CD4-positive, alpha-beta T cell (primary cell): ENCODE data around the gene PIR. TPM values are rescaled to one million over a fixed set of nuclear protein-coding genes. Genes with fewer than 3 reads are reported as not detected.

Source experiments
- ATAC-seq: fragments of 200-7000 bp; cut with Tn5 transposase; one replicate; pipeline ENCODE4 v1.10.0; 2022; ENCODE audit warnings: mild to moderate bottlenecking; ENCODE audit not compliant: poor library complexity
- CTCF ChIA-PET: fragments of 350-600 bp; sonication (Branson Sonifier 250); formaldehyde crosslinking; loops from one replicate; lab custom pipeline; 2021; ENCODE audit warnings: antibody characterized with exemption, inconsistent platforms; lab: Charles Lee
- POLR2A ChIA-PET: fragments of 350-600 bp; sonication (Branson Sonifier 250); formaldehyde crosslinking; loops from one replicate; lab custom pipeline; 2021; ENCODE audit warnings: antibody characterized with exemption, inconsistent platforms; lab: Charles Lee
- DNase-seq, 14 experiments: peaks; one replicate each; pipeline ENCODE4 v3.0.0-alpha.2; 2013 to 2020; ENCODE audit warnings: mixed read lengths in 2 of 14
- H3K27ac ChIP-seq, 2 donors: one replicate each; pipeline versions ENCODE4 v1.5.1 to v1.7.0; 2013; ENCODE audit warnings: low read length in 2 of 2, low read depth in 1 of 2, mild to moderate bottlenecking in 1 of 2
- H3K27me3 ChIP-seq, 2 experiments: 1 replicate in 1 of 2; 2 replicates in 1 of 2; pipeline versions ENCODE4 v1.6.1 to v1.7.0; 2013; ENCODE audit warnings: low read length in 2 of 2, control low read depth in 1 of 2, mild to moderate bottlenecking in 1 of 2, moderate library complexity in 1 of 2; ENCODE audit not compliant: insufficient read depth in 2 of 2, control insufficient read depth in 1 of 2
- H3K36me3 ChIP-seq: one replicate; pipeline ENCODE4 v1.6.1; 2013; ENCODE audit warnings: low read length, control low read depth; ENCODE audit not compliant: insufficient read depth
- H3K4me1 ChIP-seq: one replicate; pipeline ENCODE4 v1.6.1; 2013; ENCODE audit warnings: low read length, control low read depth; ENCODE audit not compliant: insufficient read depth
- H3K4me3 ChIP-seq: one replicate; pipeline ENCODE4 v1.5.1; 2013; ENCODE audit warnings: mild to moderate bottlenecking, low read length, moderate library complexity
- H3K9me3 ChIP-seq, 2 experiments: 1 replicate in 1 of 2; 2 replicates in 1 of 2; pipeline versions ENCODE4 v1.6.1 to v1.7.0; 2013; ENCODE audit warnings: low read length in 2 of 2, mild to moderate bottlenecking in 2 of 2, control low read depth in 1 of 2, moderate library complexity in 1 of 2; ENCODE audit not compliant: control insufficient read depth in 1 of 2, insufficient read depth in 1 of 2
- H3K27ac Mint-ChIP-seq: one replicate; pipeline ENCODE4 v1.8.0; 2020; ENCODE audit warnings: mixed read lengths
- H3K27me3 Mint-ChIP-seq: one replicate; pipeline ENCODE4 v1.8.0; 2021; ENCODE audit warnings: mixed read lengths
- H3K36me3 Mint-ChIP-seq: one replicate; pipeline ENCODE4 v1.8.0; 2021; ENCODE audit warnings: low read depth, mixed read lengths
- H3K4me1 Mint-ChIP-seq: one replicate; pipeline ENCODE4 v1.8.0; 2021; ENCODE audit warnings: low read depth, mixed read lengths
- H3K4me3 Mint-ChIP-seq: one replicate; pipeline ENCODE4 v1.8.0; 2020; ENCODE audit warnings: mild to moderate bottlenecking, mixed read lengths
- H3K9me3 Mint-ChIP-seq: one replicate; pipeline ENCODE4 v1.8.0; 2020; ENCODE audit warnings: mixed read lengths
- CTCF ChIP-seq: fragments of 200-600 bp; IDR thresholded peaks from one replicate; pipeline ENCODE4 v1.8.0; 2022; ENCODE audit warnings: antibody characterized with exemption, mild to moderate bottlenecking
- intact Hi-C, 2 experiments: fragments of 100-400 bp; cut with DNase I in 1 of 2; cut with micrococcal nuclease in 1 of 2; formaldehyde crosslinking; loops; one replicate each; pipeline versions ENCODE4 v1.15.1 to v1.9.0; 2023 to 2025; cut with DNase I, micrococcal nuclease
- total RNA-seq, 174 experiments: library from RNA in 2 of 174; stranded (reverse) in 2 of 174; gene quantifications; one replicate each; pipeline ENCODE4 v1.2.3 and lab custom pipeline; 2021 to 2026

The PIR gene
- total RNA-seq, 2 experiments from 2014 or later = not detected

- no peak for DNase-seq
- intact Hi-C loops = loop anchor here in 1 of 2 experiments (5.0 kb wide), 1 partner anchor 178 kb away; no protein-coding TSS in a partner anchor
- no peaks in the 10 kb centered on the region for H3K36me3 ChIP-seq
- no peaks in the 10 kb centered on the region for H3K27me3 ChIP-seq
- ATAC-seq = no peak
- Mint-ChIP-seq H3K36me3 (no peaks in the 10 kb centered on the region), H3K4me1 (no peaks in the 10 kb centered on the region), H3K27ac (no peak overlapping the region), H3K9me3 (no peaks in the 10 kb centered on the region), H3K27me3 (peaks cover 4% of the 10 kb centered on the region), H3K4me3 (no peak overlapping the region)
- no peak for TF ChIP-seq CTCF
- H3K9me3 ChIP-seq = no peaks in the 10 kb centered on the region
- POLR2A ChIA-PET = no interaction called here
- no peaks in the 10 kb centered on the region for H3K4me1 ChIP-seq
- H3K4me3 ChIP-seq = no peak overlapping the region
- no peak overlapping the region for H3K27ac ChIP-seq
- CTCF ChIA-PET = no interaction called here
Observed at GRCh38 chrX:15475486-15475885, 17.6 kb downstream of the PIR start.

DNA sequence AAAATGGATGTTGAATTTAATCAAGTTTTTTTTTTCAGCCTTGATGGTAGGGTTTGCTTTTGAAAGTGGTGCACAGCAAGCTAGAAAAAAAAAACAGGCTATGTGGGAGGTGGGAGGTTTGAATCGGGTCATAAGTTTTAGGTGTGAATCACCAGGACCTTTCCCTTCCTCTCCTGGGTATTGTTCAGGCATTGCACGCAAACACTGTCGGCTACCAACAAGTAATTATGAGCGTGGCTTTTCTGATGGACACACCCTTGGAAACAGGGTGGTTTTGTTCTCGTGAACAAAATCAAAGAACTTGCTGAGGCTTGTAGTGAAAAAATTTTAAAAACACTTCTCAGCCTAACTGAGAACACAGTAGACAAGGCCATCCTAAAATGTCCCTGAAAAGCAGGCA is 18.1 kb downstream of the PIR start:
- ATAC-seq (no peak), DNase-seq (no peak)
- CTCF ChIA-PET = interaction anchor here (0.6 to 0.7 kb wide), 2 partner anchors 67 to 1838 kb away, joined by 3 read pairs; no protein-coding TSS in a partner anchor
- intact Hi-C loops = loop anchor here in 1 of 2 experiments (5.0 kb wide), 1 partner anchor 178 kb away; no protein-coding TSS in a partner anchor
- no peaks in the 10 kb centered on the region for H3K4me1 Mint-ChIP-seq
- H3K27me3 Mint-ChIP-seq = peaks cover 4% of the 10 kb centered on the region
- TF ChIP-seq CTCF = no peak
- no peak overlapping the region for H3K27ac ChIP-seq
- no peak overlapping the region for H3K4me3 Mint-ChIP-seq
- no peaks in the 10 kb centered on the region for H3K36me3 ChIP-seq
- H3K27me3 ChIP-seq = no peaks in the 10 kb centered on the region
- H3K9me3 ChIP-seq = no peaks in the 10 kb centered on the region
- POLR2A ChIA-PET = no interaction called here
- no peak overlapping the region for H3K4me3 ChIP-seq
- no peak overlapping the region for H3K27ac Mint-ChIP-seq
- no peaks in the 10 kb centered on the region for H3K9me3 Mint-ChIP-seq
- H3K36me3 Mint-ChIP-seq = no peaks in the 10 kb centered on the region
- H3K4me1 ChIP-seq = no peaks in the 10 kb centered on the region

DNA sequence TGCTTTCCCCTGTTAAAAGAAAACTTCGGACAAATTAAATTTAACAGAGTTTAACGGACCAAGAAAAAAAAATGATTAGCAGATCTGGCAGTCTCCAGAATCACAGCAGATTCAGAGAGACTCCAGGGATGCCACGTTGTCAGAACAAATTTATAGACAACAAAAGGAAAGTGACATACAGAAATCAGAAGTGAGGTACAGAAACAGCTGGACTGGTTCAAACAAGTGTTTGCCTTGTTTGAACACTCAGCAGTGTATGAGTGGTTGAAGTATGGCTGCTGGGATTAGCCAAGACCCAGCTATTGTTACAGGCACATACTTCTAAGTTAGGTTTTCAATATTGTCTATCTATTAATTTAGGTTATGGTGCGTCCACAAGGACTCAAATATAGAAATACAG is 19.1 kb downstream of the PIR start:
- Mint-ChIP-seq H3K4me1 (no peaks in the 10 kb centered on the region), H3K27me3 (peaks cover 4% of the 10 kb centered on the region), H3K4me3 (no peak overlapping the region), H3K36me3 (no peaks in the 10 kb centered on the region), H3K9me3 (no peaks in the 10 kb centered on the region), H3K27ac (no peak overlapping the region)
- H3K9me3 ChIP-seq = no peaks in the 10 kb centered on the region
- ChIA-PET CTCF (no interaction called here), POLR2A (no interaction called here)
- TF ChIP-seq CTCF = no peak
- H3K4me3 ChIP-seq = no peak overlapping the region
- no peak for ATAC-seq
- intact Hi-C loops = no loop called here
- no peak overlapping the region for H3K27ac ChIP-seq
- H3K4me1 ChIP-seq = no peaks in the 10 kb centered on the region
- DNase-seq = no peak
- H3K36me3 ChIP-seq = no peaks in the 10 kb centered on the region
- no peaks in the 10 kb centered on the region for H3K27me3 ChIP-seq
